HL-60 (cell line): Measurements from ENCODE around the gene NUF2.
"Not testable (repeated sequence)": the region's sequence is repeated elsewhere in the genome, so short reads cannot be mapped to it uniquely, and the experiment has no call there.

Source experiments
- DNase-seq, 2 experiments: peaks; one replicate each; pipeline ENCODE4 v3.0.0-alpha.2; 2010 to 2020; ENCODE audit warnings: low read depth in 1 of 2, low spot score in 1 of 2
- H3K27ac ChIP-seq: fragments of 250-450 bp; sonication (Bioruptor Pico); replicated peaks from 2 replicates; pipeline ENCODE4 v1.5.1; 2020; ENCODE audit warnings: mild to moderate bottlenecking, moderate library complexity
- H3K27me3 ChIP-seq: fragments of 250-450 bp; sonication (Bioruptor Pico); 2 replicates; pipeline ENCODE4 v1.5.1; 2021; ENCODE audit warnings: mild to moderate bottlenecking, moderate library complexity; ENCODE audit not compliant: insufficient read depth, poor library complexity, severe bottlenecking
- H3K4me3 ChIP-seq: replicated peaks from 2 replicates; pipeline ENCODE4 v1.5.1; 2011; ENCODE audit warnings: mild to moderate bottlenecking, control low read depth, low read length; ENCODE audit not compliant: insufficient read depth
- CTCF ChIP-seq: IDR thresholded peaks from one replicate; pipeline ENCODE4 v1.5.1; 2011; ENCODE audit warnings: low read length, control low read depth, inconsistent platforms; ENCODE audit not compliant: insufficient read depth
- GABPA ChIP-seq: IDR thresholded peaks from 2 replicates; pipeline ENCODE4 v1.6.1; 2012; ENCODE audit warnings: low read depth
- POLR2AphosphoS5 ChIP-seq: IDR thresholded peaks from 2 replicates; pipeline ENCODE4 v1.6.1; 2012; ENCODE audit warnings: low read depth
- SPI1 ChIP-seq: IDR thresholded peaks from 2 replicates; pipeline ENCODE4 v1.6.1; 2012; ENCODE audit warnings: low read depth, mild to moderate bottlenecking, borderline replicate concordance
- TF ChIP-seq, protein P1 (sequence below): IDR thresholded peaks from 2 replicates; pipeline ENCODE4 v1.6.1; 2012; ENCODE audit warnings: low read depth; ENCODE audit not compliant: insufficient replicate concordance

Gene NUF2

GRCh38 chr1:163308811-163309210, 12.9 kb upstream of the NUF2 start:
- no peak overlapping the region for H3K4me3 ChIP-seq
- H3K27me3 ChIP-seq = no peaks in the 10 kb centered on the region
- no peak overlapping the region for H3K27ac ChIP-seq
- TF ChIP-seq CTCF (no peak), GABPA (no peak), SPI1 (no peak), POLR2AphosphoS5 (no peak)
- TF ChIP-seq, protein P1, sequence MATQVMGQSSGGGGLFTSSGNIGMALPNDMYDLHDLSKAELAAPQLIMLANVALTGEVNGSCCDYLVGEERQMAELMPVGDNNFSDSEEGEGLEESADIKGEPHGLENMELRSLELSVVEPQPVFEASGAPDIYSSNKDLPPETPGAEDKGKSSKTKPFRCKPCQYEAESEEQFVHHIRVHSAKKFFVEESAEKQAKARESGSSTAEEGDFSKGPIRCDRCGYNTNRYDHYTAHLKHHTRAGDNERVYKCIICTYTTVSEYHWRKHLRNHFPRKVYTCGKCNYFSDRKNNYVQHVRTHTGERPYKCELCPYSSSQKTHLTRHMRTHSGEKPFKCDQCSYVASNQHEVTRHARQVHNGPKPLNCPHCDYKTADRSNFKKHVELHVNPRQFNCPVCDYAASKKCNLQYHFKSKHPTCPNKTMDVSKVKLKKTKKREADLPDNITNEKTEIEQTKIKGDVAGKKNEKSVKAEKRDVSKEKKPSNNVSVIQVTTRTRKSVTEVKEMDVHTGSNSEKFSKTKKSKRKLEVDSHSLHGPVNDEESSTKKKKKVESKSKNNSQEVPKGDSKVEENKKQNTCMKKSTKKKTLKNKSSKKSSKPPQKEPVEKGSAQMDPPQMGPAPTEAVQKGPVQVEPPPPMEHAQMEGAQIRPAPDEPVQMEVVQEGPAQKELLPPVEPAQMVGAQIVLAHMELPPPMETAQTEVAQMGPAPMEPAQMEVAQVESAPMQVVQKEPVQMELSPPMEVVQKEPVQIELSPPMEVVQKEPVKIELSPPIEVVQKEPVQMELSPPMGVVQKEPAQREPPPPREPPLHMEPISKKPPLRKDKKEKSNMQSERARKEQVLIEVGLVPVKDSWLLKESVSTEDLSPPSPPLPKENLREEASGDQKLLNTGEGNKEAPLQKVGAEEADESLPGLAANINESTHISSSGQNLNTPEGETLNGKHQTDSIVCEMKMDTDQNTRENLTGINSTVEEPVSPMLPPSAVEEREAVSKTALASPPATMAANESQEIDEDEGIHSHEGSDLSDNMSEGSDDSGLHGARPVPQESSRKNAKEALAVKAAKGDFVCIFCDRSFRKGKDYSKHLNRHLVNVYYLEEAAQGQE = no peak
- DNase-seq = no peak

GRCh38 chr1:163315773-163316374, 5.9 kb upstream of the NUF2 start:
- Histone ChIP-seq H3K27me3 (no peaks in the 10 kb centered on the region), H3K27ac (no peak overlapping the region), H3K4me3 (no peak overlapping the region)
- DNase-seq = peak in 1 of 2 experiments; percentile 22
- TF ChIP-seq SPI1 = no peak
- TF ChIP-seq CTCF = peak; percentile 58
- TF ChIP-seq GABPA = no peak
- TF ChIP-seq POLR2AphosphoS5 = no peak
- TF ChIP-seq, protein P1 = no peak

GRCh38 chr1:163320891-163321290, 863 bp upstream of the NUF2 start:
- peak overlapping the region; percentile 78 for H3K4me3 ChIP-seq
- peak overlapping the region; percentile 90 for H3K27ac ChIP-seq
- TF ChIP-seq CTCF (no peak), SPI1 (no peak), POLR2AphosphoS5 (no peak), GABPA (no peak)
- TF ChIP-seq, protein P1 = no peak
- no peaks in the 10 kb centered on the region for H3K27me3 ChIP-seq
- no peak for DNase-seq

DNA sequence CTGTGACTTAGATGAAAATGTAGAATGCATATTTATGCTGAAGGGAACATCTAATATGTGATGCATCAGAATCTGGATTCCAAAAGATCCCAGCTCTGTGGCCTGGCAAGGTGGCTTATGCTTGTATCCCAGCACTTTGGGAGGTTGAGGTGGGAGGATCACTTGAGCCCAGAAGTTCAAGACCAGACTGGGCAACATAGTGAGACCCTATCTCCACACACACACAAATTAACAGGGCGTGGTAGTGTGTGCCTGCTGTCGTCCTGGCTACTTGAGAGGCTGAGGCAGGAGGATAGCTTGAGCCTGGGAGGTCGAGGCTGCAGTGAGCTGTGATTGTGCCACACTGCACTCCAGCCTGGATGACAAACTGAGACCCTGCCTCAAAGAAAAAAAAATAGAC, 1.6 kb downstream of the NUF2 start:
- not testable (repeated sequence) for H3K27ac ChIP-seq, H3K27me3 ChIP-seq, DNase-seq
- 0 out of 2 replicates have a peak overlapping the region, but pooled peaks have one; percentile 78 for H3K4me3 ChIP-seq
